AG04449 (cell line): ENCODE data around the gene FHIP2A.

Source experiments
- CTCF ChIA-PET: fragments of 350-600 bp; formaldehyde crosslinking; extraction: SDS; loops from one replicate; lab custom pipeline; 2021; ENCODE audit warnings: antibody characterized with exemption; lab: Yijun Ruan, JAX
- POLR2A ChIA-PET: fragments of 400-600, 350-600 bp; formaldehyde crosslinking; extraction: SDS; loops from one replicate; lab custom pipeline; 2020; ENCODE audit warnings: antibody characterized with exemption, inconsistent platforms; lab: Yijun Ruan, JAX
- DNase-seq: peaks from one replicate; pipeline ENCODE4 v3.0.0-alpha.2; 2010; ENCODE audit warnings: low read depth, low spot score
- H3K4me3 ChIP-seq: 2 replicates; pipeline ENCODE4 v1.5.1; 2011; ENCODE audit warnings: low read depth, mild to moderate bottlenecking, control low read depth, low read length
- TF ChIP-seq, protein P1 (sequence below): IDR thresholded peaks from one replicate; pipeline ENCODE4 v1.5.1; 2011; ENCODE audit warnings: mild to moderate bottlenecking, moderate library complexity, low read length, control low read depth, inconsistent platforms; ENCODE audit not compliant: insufficient read depth; ENCODE audit errors: missing control alignments

The FHIP2A gene

DNA sequence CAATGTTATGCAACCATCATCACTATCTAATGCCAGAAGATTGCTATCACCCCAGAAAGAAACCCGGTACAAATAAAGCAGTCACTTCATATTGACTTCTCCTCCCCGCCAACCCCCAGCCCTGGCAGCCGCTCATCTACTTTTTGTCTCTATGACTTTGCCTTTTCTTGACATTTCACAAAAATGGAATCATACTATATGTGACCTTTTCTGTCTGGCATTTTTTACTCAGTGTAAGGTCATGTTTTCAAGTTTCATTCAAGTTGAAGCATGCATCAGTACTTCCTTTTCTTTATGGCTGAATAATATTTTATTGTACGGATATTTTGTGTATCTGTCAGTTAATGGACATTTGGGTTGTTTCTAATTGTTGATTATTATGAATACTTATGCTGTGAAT, 28.1 kb downstream of the FHIP2A start:
- ChIA-PET CTCF (no interaction called here), POLR2A (no interaction called here)
- TF ChIP-seq, protein P1, sequence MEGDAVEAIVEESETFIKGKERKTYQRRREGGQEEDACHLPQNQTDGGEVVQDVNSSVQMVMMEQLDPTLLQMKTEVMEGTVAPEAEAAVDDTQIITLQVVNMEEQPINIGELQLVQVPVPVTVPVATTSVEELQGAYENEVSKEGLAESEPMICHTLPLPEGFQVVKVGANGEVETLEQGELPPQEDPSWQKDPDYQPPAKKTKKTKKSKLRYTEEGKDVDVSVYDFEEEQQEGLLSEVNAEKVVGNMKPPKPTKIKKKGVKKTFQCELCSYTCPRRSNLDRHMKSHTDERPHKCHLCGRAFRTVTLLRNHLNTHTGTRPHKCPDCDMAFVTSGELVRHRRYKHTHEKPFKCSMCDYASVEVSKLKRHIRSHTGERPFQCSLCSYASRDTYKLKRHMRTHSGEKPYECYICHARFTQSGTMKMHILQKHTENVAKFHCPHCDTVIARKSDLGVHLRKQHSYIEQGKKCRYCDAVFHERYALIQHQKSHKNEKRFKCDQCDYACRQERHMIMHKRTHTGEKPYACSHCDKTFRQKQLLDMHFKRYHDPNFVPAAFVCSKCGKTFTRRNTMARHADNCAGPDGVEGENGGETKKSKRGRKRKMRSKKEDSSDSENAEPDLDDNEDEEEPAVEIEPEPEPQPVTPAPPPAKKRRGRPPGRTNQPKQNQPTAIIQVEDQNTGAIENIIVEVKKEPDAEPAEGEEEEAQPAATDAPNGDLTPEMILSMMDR, result no peak
- no peak overlapping the region for H3K4me3 ChIP-seq
- no peak for DNase-seq

DNA sequence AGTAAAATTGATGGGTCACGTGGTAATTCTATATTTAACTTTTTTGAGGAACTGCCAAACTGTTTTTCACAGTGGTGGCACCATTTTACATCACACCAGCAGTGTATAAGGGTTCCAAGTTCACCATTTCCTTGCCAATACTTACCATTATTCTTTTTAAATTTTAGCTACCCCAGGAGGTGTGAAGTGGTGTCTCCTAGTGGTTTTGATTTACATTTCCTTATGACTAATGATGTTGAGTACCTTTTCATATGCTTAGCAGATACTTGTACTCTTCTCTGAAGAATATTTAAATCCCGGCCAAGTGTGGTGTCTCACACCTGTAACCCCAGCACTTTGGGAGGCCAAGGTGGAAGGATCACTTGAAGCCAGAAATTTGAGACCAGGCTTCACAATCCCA, 28.5 kb downstream of the FHIP2A start:
- ChIA-PET POLR2A (no interaction called here), CTCF (no interaction called here)
- DNase-seq, result no peak
- H3K4me3 ChIP-seq, result no peak overlapping the region
- TF ChIP-seq, protein P1, result no peak

DNA sequence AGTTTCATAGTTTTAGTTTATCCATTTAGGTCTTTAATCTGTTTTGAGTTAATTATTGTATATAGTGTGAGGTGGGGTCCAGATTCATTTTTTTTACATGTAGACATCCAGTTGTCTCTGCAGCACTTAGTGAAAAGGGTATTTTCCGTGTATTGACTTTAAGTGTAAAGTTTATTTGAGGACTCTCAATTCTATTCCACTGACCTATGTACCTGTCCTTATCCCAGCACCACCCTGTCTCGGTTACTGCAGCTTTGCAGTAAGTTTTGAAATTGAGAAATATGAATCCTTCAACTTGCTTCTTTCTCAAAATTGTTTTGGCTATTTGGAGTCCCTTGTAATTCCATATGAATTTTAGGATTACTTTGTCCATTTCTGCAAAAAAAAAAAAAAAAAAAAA, 29.8 kb downstream of the FHIP2A start:
- no peak overlapping the region for H3K4me3 ChIP-seq
- DNase-seq, result no peak
- TF ChIP-seq, protein P1, result no peak
- ChIA-PET CTCF (no interaction called here), POLR2A (no interaction called here)

DNA sequence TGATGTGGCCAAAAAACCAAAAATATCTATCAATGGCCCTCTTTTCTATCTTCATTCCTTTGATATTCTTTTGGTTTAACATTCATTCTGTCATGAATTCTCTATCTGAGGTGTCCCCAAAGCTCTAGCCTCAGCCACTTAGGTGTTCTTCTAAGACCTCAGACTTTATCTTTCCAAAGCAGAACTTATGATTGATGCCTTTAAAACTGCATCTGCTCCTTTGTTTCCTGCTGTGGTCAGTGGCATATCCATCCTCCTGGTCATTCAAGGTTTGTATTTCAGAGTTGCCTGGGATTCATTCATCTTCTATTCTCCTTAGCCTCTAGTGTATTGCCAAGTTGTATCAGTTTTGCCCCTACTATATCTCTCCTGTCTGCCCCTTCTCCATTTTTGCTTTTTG, 30.6 kb downstream of the FHIP2A start:
- CTCF ChIA-PET, result interaction anchor here (1.5 kb wide), 1 partner anchor 31 kb away, joined by 6 read pairs; the partner anchor contains the start of gene FHIP2A

DNA sequence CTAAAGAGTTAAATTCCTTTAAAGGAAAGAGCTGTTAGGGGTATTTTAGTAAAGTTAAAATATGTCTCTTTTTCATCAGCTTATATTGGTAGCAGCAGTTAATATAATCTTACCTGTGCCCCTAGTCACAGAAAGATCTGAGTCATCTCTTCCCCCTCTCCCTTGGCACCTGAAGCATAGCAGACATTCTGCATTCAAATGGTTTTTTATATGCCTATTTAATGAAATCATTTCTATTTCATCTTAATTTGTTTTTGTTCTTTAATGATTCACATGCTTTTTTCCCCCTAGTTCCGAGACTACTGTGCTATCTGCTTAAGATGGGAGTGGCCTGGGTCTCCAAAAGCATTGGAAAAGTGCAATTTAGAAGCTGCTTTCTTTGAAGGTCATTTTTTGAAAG, 33.3 kb downstream of the FHIP2A start:
- ChIA-PET POLR2A (interaction anchor here (0.6 kb wide), 1 partner anchor 23 kb away, joined by 3 read pairs; no protein-coding TSS in a partner anchor), CTCF (interaction anchor here (1.3 to 2.0 kb wide), 5 partner anchors 15 to 275 kb away, joined by 4 to 17 read pairs (median 4); partner anchors contain the start of gene FHIP2A)
- TF ChIP-seq, protein P1, result no peak
- DNase-seq, result no peak
- no peak overlapping the region for H3K4me3 ChIP-seq

More for the DNA sequence above, 30.6 kb downstream of the FHIP2A start:
- POLR2A ChIA-PET, result no interaction called here
- no peak for DNase-seq
- TF ChIP-seq, protein P1, result no peak
- no peak overlapping the region for H3K4me3 ChIP-seq

DNA sequence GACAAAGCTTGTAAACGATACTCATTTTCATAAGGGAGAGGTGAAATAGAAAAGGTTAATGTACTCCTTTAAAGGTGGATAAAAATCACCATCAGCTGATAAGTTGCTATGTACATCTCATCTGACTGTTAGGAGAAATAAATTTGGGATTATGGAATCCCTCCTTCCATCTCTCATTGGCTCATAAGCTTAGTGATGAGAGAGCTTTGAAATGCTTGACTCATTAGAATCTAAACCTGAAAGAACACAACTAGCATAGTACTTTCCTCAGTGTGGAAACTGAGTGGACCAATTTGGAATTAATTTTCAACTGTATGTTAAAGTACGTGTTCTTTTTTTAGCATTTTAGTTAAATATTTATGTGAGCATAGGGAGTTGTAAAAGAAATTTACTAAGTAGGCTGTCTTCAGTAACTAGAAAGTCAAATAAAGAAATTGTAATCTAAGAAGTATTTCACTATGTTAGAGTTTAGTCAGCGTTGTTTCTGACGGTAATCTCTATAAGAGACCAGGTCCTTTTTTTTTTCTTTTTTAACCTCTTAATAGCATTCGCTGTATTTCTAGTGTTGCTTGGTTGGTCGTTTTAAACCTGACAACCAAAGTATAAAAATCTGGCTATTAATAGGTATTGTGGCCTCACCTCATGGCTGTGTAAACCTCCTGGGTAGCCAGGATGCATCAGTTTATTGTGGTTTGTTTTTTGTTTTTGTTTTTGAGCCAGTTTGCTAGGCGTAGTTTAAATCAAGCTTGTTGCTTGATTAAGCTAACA, 34.4 kb downstream of the FHIP2A start:
- POLR2A ChIA-PET, result interaction anchor here (1.9 kb wide), 1 partner anchor 35 kb away, joined by 4 read pairs; the partner anchor contains the start of gene FHIP2A
- H3K4me3 ChIP-seq, result no peak overlapping the region
- TF ChIP-seq, protein P1, result no peak
- no peak for DNase-seq
- CTCF ChIA-PET, result interaction anchor here (1.1 to 2.0 kb wide), 6 partner anchors 16 to 274 kb away, joined by 4 to 17 read pairs (median 4); partner anchors contain the start of gene FHIP2A
